Endodermal cell (in vitro differentiated cells): ENCODE results near the gene SPTLC3. TPM values are rescaled to one million over a fixed set of nuclear protein-coding genes. Genes with fewer than 3 reads are reported as not detected.
"Not testable (repeated sequence)": the region's sequence is repeated elsewhere in the genome, so short reads cannot be mapped to it uniquely, and the experiment has no call there.

ENCODE experiments used
- DNase-seq: peaks from one replicate; pipeline ENCODE4 v3.0.0-alpha.2; 2017
- H3K27ac ChIP-seq: 2 replicates; pipeline ENCODE4 v1.5.1; 2013; ENCODE audit warnings: mild to moderate bottlenecking, low read depth, low read length, moderate library complexity
- H3K27me3 ChIP-seq: 2 replicates; pipeline ENCODE4 v1.6.1; 2013; ENCODE audit warnings: mild to moderate bottlenecking, low read length, moderate library complexity; ENCODE audit not compliant: insufficient read depth, control insufficient read depth, poor library complexity, severe bottlenecking
- H3K36me3 ChIP-seq: 2 replicates; pipeline ENCODE4 v1.7.0; 2013; ENCODE audit warnings: mild to moderate bottlenecking, low read length, moderate library complexity; ENCODE audit not compliant: control insufficient read depth, insufficient read depth
- H3K4me1 ChIP-seq: one replicate; pipeline ENCODE4 v1.7.0; 2013; ENCODE audit warnings: low read length; ENCODE audit not compliant: control insufficient read depth, insufficient read depth
- H3K4me3 ChIP-seq: 2 replicates; pipeline ENCODE4 v1.5.1; 2013; ENCODE audit warnings: mild to moderate bottlenecking, low read length, moderate library complexity
- H3K9ac ChIP-seq: 2 replicates; pipeline ENCODE4 v1.6.1; 2013; ENCODE audit warnings: mild to moderate bottlenecking, low read length, moderate library complexity; ENCODE audit not compliant: poor library complexity, severe bottlenecking; ENCODE audit errors: extremely low read depth
- H3K9me3 ChIP-seq: 2 replicates; pipeline ENCODE4 v1.6.1; 2013; ENCODE audit warnings: mild to moderate bottlenecking, low read length, moderate library complexity; ENCODE audit not compliant: control insufficient read depth
- H3K27ac Mint-ChIP-seq: 2 replicates; pipeline ENCODE4 v1.8.0; 2020; ENCODE audit warnings: mixed read lengths
- H3K27me3 Mint-ChIP-seq: 2 replicates; pipeline ENCODE4 v1.8.0; 2021; ENCODE audit warnings: mild to moderate bottlenecking, mixed read lengths; ENCODE audit not compliant: insufficient read depth
- H3K36me3 Mint-ChIP-seq: 2 replicates; pipeline ENCODE4 v1.8.0; 2020; ENCODE audit warnings: low read depth, mixed read lengths
- H3K4me1 Mint-ChIP-seq: 2 replicates; pipeline ENCODE4 v1.8.0; 2020; ENCODE audit warnings: mixed read lengths
- H3K4me3 Mint-ChIP-seq: 2 replicates; pipeline ENCODE4 v1.8.0; 2020; ENCODE audit warnings: mild to moderate bottlenecking, moderate library complexity, mixed read lengths
- H3K9me3 Mint-ChIP-seq: 2 replicates; pipeline ENCODE4 v1.8.0; 2020; ENCODE audit warnings: mild to moderate bottlenecking, mixed read lengths
- WGBS, 2 experiments: methylation state at CpG; one replicate each; pipeline versions ENCODE4 v1.1.5 to v1.1.7; 2013; ENCODE audit warnings: missing lambda C conversion rate in 2 of 2, mixed read lengths in 1 of 2; ENCODE audit not compliant: insufficient coverage in 1 of 2, insufficient read length in 1 of 2; 5-methylcytosine and 5-hydroxymethylcytosine counted together
- total RNA-seq, 2 donors: library from RNA; stranded (reverse); fragmentation: NEBNext Ultra II Directional in 1 of 2; extraction: Animal tissue kit (Norgen Biotek cat#: 25700) in 1 of 2; gene quantifications; 2 replicates in 1 of 2; 3 replicates in 1 of 2; pipeline ENCODE4 v1.2.1, GENCODE V29; 2021
- TF ChIP-seq, protein P1 (sequence below): fragments of 200-600 bp; sonication (generic); conservative IDR thresholded peaks from 2 replicates; pipeline ENCODE4 v1.5.0; 2021; ENCODE audit warnings: antibody characterized with exemption, mild to moderate bottlenecking

SPTLC3 gene
- total RNA-seq, 2 donors from 2014 or later = 1.6 TPM

DNA sequence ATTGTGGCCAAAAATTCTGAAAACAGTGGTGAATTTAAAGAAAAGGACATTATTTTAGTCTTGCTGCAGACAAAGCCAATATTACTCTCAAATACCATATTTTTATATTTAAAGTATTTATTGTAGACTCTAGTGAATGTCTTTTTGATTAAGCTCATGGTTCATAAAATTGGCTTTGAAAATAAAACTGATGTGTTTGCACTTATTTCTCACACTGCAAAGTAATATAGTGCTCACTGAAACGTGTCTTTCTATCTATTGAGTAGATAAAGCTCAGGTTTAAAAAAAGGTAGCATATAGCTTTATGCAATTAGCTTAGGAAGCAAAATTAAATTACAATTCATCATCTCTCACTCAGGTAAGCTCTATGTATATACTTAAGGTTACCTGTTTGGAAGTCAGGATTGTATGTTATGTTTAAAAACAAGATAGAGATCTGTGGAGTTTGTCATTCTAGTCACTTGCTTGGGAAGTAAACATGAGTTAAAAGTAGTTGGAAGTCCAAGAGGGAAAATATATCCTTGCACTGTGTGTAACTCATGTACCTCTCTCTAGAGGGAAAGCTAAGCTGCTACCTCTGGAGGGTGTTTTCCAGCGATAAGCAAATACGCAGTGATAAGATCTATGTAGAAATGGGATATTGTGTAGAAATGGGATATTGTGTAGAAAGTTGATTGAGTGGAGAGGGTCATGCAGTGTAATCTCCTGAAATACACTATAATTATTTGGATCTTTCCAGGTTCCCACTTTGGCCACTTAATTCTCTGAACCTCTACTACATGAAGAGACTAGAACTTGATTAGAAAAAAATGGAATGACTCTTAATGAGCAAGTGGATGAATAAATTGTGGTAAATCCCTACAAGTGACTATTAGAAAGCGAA lies 29.9 kb upstream of the SPTLC3 start:
- Histone ChIP-seq H3K27me3 (no peaks in the 10 kb centered on the region), H3K4me3 (no peak overlapping the region), H3K4me1 (no peaks in the 10 kb centered on the region), H3K9ac (no peak overlapping the region), H3K9me3 (no peaks in the 10 kb centered on the region), H3K27ac (no peak overlapping the region), H3K36me3 (no peaks in the 10 kb centered on the region)
- TF ChIP-seq, protein P1, sequence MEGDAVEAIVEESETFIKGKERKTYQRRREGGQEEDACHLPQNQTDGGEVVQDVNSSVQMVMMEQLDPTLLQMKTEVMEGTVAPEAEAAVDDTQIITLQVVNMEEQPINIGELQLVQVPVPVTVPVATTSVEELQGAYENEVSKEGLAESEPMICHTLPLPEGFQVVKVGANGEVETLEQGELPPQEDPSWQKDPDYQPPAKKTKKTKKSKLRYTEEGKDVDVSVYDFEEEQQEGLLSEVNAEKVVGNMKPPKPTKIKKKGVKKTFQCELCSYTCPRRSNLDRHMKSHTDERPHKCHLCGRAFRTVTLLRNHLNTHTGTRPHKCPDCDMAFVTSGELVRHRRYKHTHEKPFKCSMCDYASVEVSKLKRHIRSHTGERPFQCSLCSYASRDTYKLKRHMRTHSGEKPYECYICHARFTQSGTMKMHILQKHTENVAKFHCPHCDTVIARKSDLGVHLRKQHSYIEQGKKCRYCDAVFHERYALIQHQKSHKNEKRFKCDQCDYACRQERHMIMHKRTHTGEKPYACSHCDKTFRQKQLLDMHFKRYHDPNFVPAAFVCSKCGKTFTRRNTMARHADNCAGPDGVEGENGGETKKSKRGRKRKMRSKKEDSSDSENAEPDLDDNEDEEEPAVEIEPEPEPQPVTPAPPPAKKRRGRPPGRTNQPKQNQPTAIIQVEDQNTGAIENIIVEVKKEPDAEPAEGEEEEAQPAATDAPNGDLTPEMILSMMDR = no peak
- no peaks in the 10 kb centered on the region for H3K9me3 Mint-ChIP-seq
- H3K36me3 Mint-ChIP-seq = no peaks in the 10 kb centered on the region
- peaks cover 2% of the 10 kb centered on the region for H3K27me3 Mint-ChIP-seq
- H3K4me3 Mint-ChIP-seq = no peak overlapping the region
- no peak for DNase-seq
- H3K4me1 Mint-ChIP-seq = peaks cover 13% of the 10 kb centered on the region
- no peak overlapping the region for H3K27ac Mint-ChIP-seq
- WGBS, 2 experiments = 92 to 100% methylated on average over 2 to 3 of the region's 4 CpGs

DNA sequence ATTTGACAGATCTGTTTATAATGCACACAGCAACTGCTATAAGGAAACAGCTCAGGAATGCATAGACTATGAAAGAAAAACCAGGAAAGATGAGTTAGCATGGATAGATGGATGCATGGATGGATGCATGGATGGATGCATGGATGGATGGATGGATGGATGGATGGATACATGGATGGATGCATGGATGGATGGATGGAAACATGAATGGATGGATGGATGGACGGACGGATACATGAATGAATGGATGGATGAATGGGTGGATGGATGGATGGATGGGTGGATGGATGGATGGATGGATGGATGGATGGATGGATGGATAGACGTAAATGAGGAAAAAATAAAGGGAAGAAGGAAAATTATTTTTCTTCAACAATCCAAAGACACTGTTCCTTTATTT lies 29.1 kb upstream of the SPTLC3 start:
- not testable (repeated sequence) for H3K27me3 ChIP-seq, H3K27ac ChIP-seq, H3K9me3 Mint-ChIP-seq, H3K4me3 Mint-ChIP-seq, H3K27me3 Mint-ChIP-seq, H3K36me3 ChIP-seq, H3K4me1 ChIP-seq, DNase-seq, H3K27ac Mint-ChIP-seq, H3K36me3 Mint-ChIP-seq, H3K4me3 ChIP-seq, H3K9me3 ChIP-seq, H3K9ac ChIP-seq
- peaks cover 13% of the 10 kb centered on the region for H3K4me1 Mint-ChIP-seq
- 96% methylated on average over 2 of the region's 3 CpGs; no CpG with 5 or more reads in 1 of the 2 experiments for WGBS, 2 experiments

DNA sequence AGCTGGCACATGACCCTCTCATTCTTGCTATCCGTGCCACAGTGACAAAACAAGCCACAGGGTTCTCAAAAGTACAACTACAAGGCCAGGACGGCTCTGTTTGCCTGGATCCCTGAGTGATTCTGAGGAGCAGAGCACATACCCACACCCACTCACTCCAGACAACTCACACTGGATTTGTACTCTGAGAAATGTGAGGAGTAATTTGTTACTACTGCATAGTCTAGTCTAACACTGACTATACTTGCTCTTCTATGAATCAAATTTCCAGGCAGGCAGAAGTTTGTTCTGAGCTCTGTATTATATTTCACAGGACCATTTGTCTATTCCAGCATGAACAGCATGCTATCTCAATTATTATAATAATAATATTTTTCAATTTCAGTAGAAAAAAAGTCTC lies 26.7 kb upstream of the SPTLC3 start:
- Mint-ChIP-seq H3K4me3 (no peak overlapping the region), H3K4me1 (peaks cover 4% of the 10 kb centered on the region), H3K27ac (no peak overlapping the region), H3K36me3 (no peaks in the 10 kb centered on the region), H3K9me3 (no peaks in the 10 kb centered on the region), H3K27me3 (peaks cover 2% of the 10 kb centered on the region)
- no peak for DNase-seq
- H3K9me3 ChIP-seq = no peaks in the 10 kb centered on the region
- no peaks in the 10 kb centered on the region for H3K4me1 ChIP-seq
- TF ChIP-seq, protein P1 = no peak
- no peak overlapping the region for H3K9ac ChIP-seq
- H3K27ac ChIP-seq = no peak overlapping the region
- no peaks in the 10 kb centered on the region for H3K36me3 ChIP-seq
- no peaks in the 10 kb centered on the region for H3K27me3 ChIP-seq
- H3K4me3 ChIP-seq = no peak overlapping the region
- 90 to 100% methylated on average over 1 to 2 of the region's 2 CpGs for WGBS, 2 experiments
